ENCODE measurements around the gene TFF1. TPM values are rescaled to one million over a fixed set of nuclear protein-coding genes. Genes with fewer than 3 reads are reported as not detected.

Gene TFF1
- total RNA-seq, 1 donor from 2014 or later, result not detected

DNA sequence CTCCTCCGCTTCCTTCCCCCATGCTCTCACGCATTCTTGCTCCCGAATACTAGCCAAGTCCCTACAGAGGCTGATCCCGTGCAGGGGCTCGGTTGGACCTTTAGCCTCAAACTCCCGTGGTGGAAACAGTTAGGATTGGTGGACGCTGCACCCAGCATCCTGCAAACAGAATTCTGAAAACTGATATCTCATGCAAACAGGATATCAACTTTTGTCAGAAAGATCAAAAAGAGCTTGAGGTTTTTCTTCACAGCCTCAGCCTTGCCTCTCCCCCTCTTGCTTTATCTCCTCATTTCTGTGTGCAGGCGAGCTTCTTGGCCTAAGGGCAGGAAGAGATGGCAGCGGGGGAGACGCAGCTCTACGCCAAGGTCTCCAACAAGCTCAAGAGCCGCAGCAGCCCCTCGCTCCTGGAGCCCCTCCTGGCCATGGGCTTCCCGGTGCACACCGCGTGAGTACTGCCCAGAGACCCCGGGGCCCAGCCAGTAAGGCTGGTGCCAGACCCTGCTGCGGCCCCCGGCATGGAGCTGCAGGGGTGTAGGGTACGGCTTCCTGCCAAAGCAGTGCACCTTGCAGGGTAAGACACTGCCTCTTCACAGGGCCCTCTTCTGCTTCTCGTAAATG, 37.4 kb upstream of the TFF1 start, which contains the start of gene UBASH3A:
TSS of gene UBASH3A (plus strand) at position 292 of the 621 bp plus-strand sequence. CDS start at position 336, 44 bp downstream.
- Mint-ChIP-seq H3K27ac (no peak within 1 kb of the TSS), H3K4me1 (peaks cover 12% of the 10 kb centered on the region)

DNA sequence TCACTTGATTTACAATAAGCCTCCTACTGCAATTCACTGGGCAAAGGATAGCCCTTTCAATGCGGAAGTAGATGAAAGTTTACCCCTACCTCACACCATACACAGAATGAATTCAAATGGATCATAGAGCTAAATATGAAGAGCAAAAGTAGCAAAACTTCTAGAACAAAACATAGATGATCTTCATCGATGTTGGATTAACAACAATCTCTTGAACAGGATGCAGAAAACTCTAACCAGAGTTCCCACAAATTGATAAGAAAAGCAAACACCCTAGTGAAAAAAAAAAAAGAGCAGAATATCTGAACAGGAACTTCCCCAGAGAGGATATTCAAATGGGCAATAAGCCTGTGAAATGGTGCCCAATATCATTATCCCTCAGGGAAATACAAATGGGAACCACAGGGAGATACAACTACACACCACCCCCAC, 35.5 kb upstream of the TFF1 start:
- no peaks in the 10 kb centered on the region for H3K36me3 Mint-ChIP-seq
- H3K9me3 Mint-ChIP-seq, result no peaks in the 10 kb centered on the region
- no peaks in the 10 kb centered on the region for H3K27me3 ChIP-seq
- no peak overlapping the region for H2AFZ ChIP-seq (replicated peaks)
- TF ChIP-seq EZH2 (IDR thresholded peaks at IDR 0.05), result no peak
- TF ChIP-seq, protein P1, sequence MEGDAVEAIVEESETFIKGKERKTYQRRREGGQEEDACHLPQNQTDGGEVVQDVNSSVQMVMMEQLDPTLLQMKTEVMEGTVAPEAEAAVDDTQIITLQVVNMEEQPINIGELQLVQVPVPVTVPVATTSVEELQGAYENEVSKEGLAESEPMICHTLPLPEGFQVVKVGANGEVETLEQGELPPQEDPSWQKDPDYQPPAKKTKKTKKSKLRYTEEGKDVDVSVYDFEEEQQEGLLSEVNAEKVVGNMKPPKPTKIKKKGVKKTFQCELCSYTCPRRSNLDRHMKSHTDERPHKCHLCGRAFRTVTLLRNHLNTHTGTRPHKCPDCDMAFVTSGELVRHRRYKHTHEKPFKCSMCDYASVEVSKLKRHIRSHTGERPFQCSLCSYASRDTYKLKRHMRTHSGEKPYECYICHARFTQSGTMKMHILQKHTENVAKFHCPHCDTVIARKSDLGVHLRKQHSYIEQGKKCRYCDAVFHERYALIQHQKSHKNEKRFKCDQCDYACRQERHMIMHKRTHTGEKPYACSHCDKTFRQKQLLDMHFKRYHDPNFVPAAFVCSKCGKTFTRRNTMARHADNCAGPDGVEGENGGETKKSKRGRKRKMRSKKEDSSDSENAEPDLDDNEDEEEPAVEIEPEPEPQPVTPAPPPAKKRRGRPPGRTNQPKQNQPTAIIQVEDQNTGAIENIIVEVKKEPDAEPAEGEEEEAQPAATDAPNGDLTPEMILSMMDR (IDR thresholded peaks at IDR 0.05), result no peak
- no peak for TF ChIP-seq EZH2phosphoT487 (IDR thresholded peaks at IDR 0.05)
- no peak overlapping the region for H3K4me3 ChIP-seq
- no peaks in the 10 kb centered on the region for H3K9me3 ChIP-seq (ENCODE audit: low read depth)
- no peaks in the 10 kb centered on the region for H4K20me1 ChIP-seq (ENCODE audit: low read depth)
- no peak overlapping the region for H3K27ac ChIP-seq
- no peaks in the 10 kb centered on the region for H3K79me2 ChIP-seq (ENCODE audit: low read depth)
- DNase-seq (ENCODE audit: low spot score), result no peak
- no peaks in the 10 kb centered on the region for H3F3A ChIP-seq (ENCODE audit: low read depth)
- no peak overlapping the region for H3K4me2 ChIP-seq
- H3K36me3 ChIP-seq, result no peaks in the 10 kb centered on the region
- H3K27ac Mint-ChIP-seq, result no peak overlapping the region
- peaks cover 24% of the 10 kb centered on the region for H3K4me1 Mint-ChIP-seq
- no peak overlapping the region for H3K4me3 Mint-ChIP-seq
- H3K4me1 ChIP-seq, result peaks cover 16% of the 10 kb centered on the region
- peaks cover 9% of the 10 kb centered on the region for H3K27me3 Mint-ChIP-seq (ENCODE audit: insufficient read depth, low read depth)
- H3K9ac ChIP-seq, result no peak overlapping the region

More for the DNA sequence above, 37.4 kb upstream of the TFF1 start, which contains the start of gene UBASH3A:
- no peaks in the 10 kb centered on the region for H3K79me2 ChIP-seq (ENCODE audit: low read depth)
- H3K9ac ChIP-seq, result no peak within 1 kb of the TSS
- H3K27ac ChIP-seq, result no peak within 1 kb of the TSS
- H3K4me3 Mint-ChIP-seq, result no peak within 1 kb of the TSS
- DNase-seq (ENCODE audit: low spot score), result no peak
- no peaks in the 10 kb centered on the region for H3K9me3 Mint-ChIP-seq
- H2AFZ ChIP-seq (replicated peaks), result no peak within 1 kb of the TSS
- TF ChIP-seq EZH2 (IDR thresholded peaks at IDR 0.05) (no peak), EZH2phosphoT487 (IDR thresholded peaks at IDR 0.05) (no peak)
- TF ChIP-seq, protein P1 (IDR thresholded peaks at IDR 0.05), result no peak
- H3K36me3 ChIP-seq, result no peaks in the 10 kb centered on the region
- no peaks in the 10 kb centered on the region for H3K27me3 ChIP-seq
- no peaks in the 10 kb centered on the region for H4K20me1 ChIP-seq (ENCODE audit: low read depth)
- peaks cover 3% of the 10 kb centered on the region for H3K27me3 Mint-ChIP-seq (ENCODE audit: insufficient read depth, low read depth)
- no peak within 1 kb of the TSS for H3K4me2 ChIP-seq
- no peaks in the 10 kb centered on the region for H3K36me3 Mint-ChIP-seq
- H3K4me3 ChIP-seq, result no peak within 1 kb of the TSS
- no peaks in the 10 kb centered on the region for H3K9me3 ChIP-seq (ENCODE audit: low read depth)
- H3F3A ChIP-seq (ENCODE audit: low read depth), result no peaks in the 10 kb centered on the region
- H3K4me1 ChIP-seq, result peaks cover 12% of the 10 kb centered on the region

DNA sequence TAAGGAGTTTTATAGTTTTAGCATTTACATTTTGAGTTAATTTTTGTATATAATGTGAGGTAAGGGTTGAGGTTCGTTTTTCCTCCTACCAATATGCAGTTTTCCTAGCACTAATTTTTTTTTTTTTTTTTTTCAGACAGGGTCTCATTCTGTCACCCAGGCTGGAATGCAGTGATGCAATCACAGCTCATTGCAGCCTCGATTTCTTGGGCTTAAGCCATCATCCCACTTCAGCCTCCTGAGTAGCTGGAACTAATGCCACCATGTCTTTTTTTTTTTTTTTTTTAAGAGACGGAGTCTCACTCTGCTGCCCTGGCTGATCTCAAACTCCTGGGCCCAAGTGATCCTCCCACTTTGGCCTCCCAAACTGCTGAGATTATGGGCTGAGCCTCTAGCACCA, 34.8 kb upstream of the TFF1 start:
- TF ChIP-seq, protein P1 (IDR thresholded peaks at IDR 0.05), result no peak
- TF ChIP-seq EZH2phosphoT487 (IDR thresholded peaks at IDR 0.05) (no peak), EZH2 (IDR thresholded peaks at IDR 0.05) (no peak)
- Histone ChIP-seq H3K79me2 (ENCODE audit: low read depth) (no peaks in the 10 kb centered on the region), H3K9me3 (ENCODE audit: low read depth) (no peaks in the 10 kb centered on the region), H3K4me1 (peaks cover 16% of the 10 kb centered on the region), H4K20me1 (ENCODE audit: low read depth) (no peaks in the 10 kb centered on the region), H3F3A (ENCODE audit: low read depth) (no peaks in the 10 kb centered on the region), H3K9ac (no peak overlapping the region), H3K27me3 (no peaks in the 10 kb centered on the region), H3K4me2 (no peak overlapping the region), H2AFZ (replicated peaks) (no peak overlapping the region), H3K4me3 (no peak overlapping the region), H3K36me3 (no peaks in the 10 kb centered on the region), H3K27ac (no peak overlapping the region)
- no peaks in the 10 kb centered on the region for H3K9me3 Mint-ChIP-seq
- H3K4me1 Mint-ChIP-seq, result peaks cover 24% of the 10 kb centered on the region
- H3K27ac Mint-ChIP-seq, result no peak overlapping the region
- H3K36me3 Mint-ChIP-seq, result no peaks in the 10 kb centered on the region
- no peak for DNase-seq (ENCODE audit: low spot score)
- no peak overlapping the region for H3K4me3 Mint-ChIP-seq
- H3K27me3 Mint-ChIP-seq (ENCODE audit: insufficient read depth, low read depth), result peaks cover 9% of the 10 kb centered on the region

All from neural progenitor cell (in vitro differentiated cells).